Muscle of leg (tissue), 16 donors: ENCODE measurements around the gene SLC12A7. TPM values are rescaled to one million over a fixed set of nuclear protein-coding genes. Genes with fewer than 3 reads are reported as not detected.
A peak's percentile ranks its signal among the peaks of the same experiment; 100 is the strongest.
"Not testable (repeated sequence)": the region's sequence is repeated elsewhere in the genome, so short reads cannot be mapped to it uniquely, and the experiment has no call there.

ENCODE experiments used
- DNase-seq: peaks from one replicate; pipeline ENCODE4 v3.0.0; 2013
- H3K27ac ChIP-seq: one replicate; pipeline ENCODE4 v1.5.1; 2013; ENCODE audit warnings: mild to moderate bottlenecking, low read length, control low read depth
- H3K27me3 ChIP-seq: one replicate; pipeline ENCODE4 v1.6.1; 2013; ENCODE audit warnings: low read length; ENCODE audit not compliant: control insufficient read depth, insufficient read depth
- H3K36me3 ChIP-seq: one replicate; pipeline ENCODE4 v1.6.1; 2013; ENCODE audit warnings: low read length; ENCODE audit not compliant: control insufficient read depth, insufficient read depth
- H3K4me1 ChIP-seq: one replicate; pipeline ENCODE4 v1.6.1; 2013; ENCODE audit warnings: low read length; ENCODE audit not compliant: control insufficient read depth, insufficient read depth
- H3K4me3 ChIP-seq: one replicate; pipeline ENCODE4 v1.5.1; 2013; ENCODE audit warnings: low read length, control low read depth
- H3K9me3 ChIP-seq: replicated peaks from 2 replicates; pipeline ENCODE4 v1.6.1; 2013; ENCODE audit warnings: low read depth, low read length; ENCODE audit not compliant: control insufficient read depth
- WGBS: methylation state at CpG from one replicate; pipeline ENCODE4 v1.1.5; 2013; ENCODE audit warnings: missing lambda C conversion rate; ENCODE audit not compliant: insufficient coverage; 5-methylcytosine and 5-hydroxymethylcytosine counted together
- long read RNA-seq, 11 donors: transcript quantifications; one replicate each; lab custom pipeline, GENCODE V29; 2026
- polyA plus RNA-seq, 8 donors: library from polyadenylated mRNA; unstranded; fragments of 120-200 nt; gene quantifications; one replicate each; pipeline versions ENCODE4 v1.2.1 to v1.2.3, GENCODE V29; 2013; ENCODE audit warnings: inconsistent platforms in 1 of 8, low replicate concordance in 1 of 8; ENCODE audit not compliant: insufficient read length in 8 of 8, insufficient read depth in 1 of 8
- total RNA-seq: library from RNA; stranded (reverse); fragments of 120-200 nt; gene quantifications from one replicate; pipeline ENCODE4 v1.2.4, GENCODE V29; 2013

Gene SLC12A7
- total RNA-seq: 5.5 TPM
- polyA plus RNA-seq: 10 to 100 TPM in 6 of 8 donors, 1 to 10 TPM in 2; 7.0 to 12.5 (median 10.9) TPM
- long read RNA-seq, donor 1: 0 reads
- long read RNA-seq, donor 2: 0 reads
- long read RNA-seq, donor 3, full-length matches to known transcripts: 1 of 1 reads
- long read RNA-seq, donor 3, partial matches to known transcripts: 0 of 1 reads
- long read RNA-seq, donor 3, other reads (novel, unspliced or antisense): 0 of 1 reads
- long read RNA-seq, donor 4, full-length matches to known transcripts: 1 of 1 reads
- long read RNA-seq, donor 4, partial matches to known transcripts: 0 of 1 reads
- long read RNA-seq, donor 4, other reads (novel, unspliced or antisense): 0 of 1 reads
- long read RNA-seq, donor 5, full-length matches to known transcripts: 3 of 3 reads
- long read RNA-seq, donor 5, partial matches to known transcripts: 0 of 3 reads
- long read RNA-seq, donor 5, other reads (novel, unspliced or antisense): 0 of 3 reads
- long read RNA-seq, donor 6: 0 reads
- long read RNA-seq, donor 7, full-length matches to known transcripts: 2 of 2 reads
- long read RNA-seq, donor 7, partial matches to known transcripts: 0 of 2 reads
- long read RNA-seq, donor 7, other reads (novel, unspliced or antisense): 0 of 2 reads
- long read RNA-seq, donor 8: 0 reads
- long read RNA-seq, donor 9: 0 reads
- long read RNA-seq, donor 10: 0 reads
- long read RNA-seq, donor 11: 0 reads

- Histone ChIP-seq H3K27ac (peak within 1 kb of the TSS; percentile 77), H3K36me3 (peaks cover 3% of the 10 kb centered on the region), H3K4me3 (peak within 1 kb of the TSS; percentile 72), H3K27me3 (peaks cover 23% of the 10 kb centered on the region), H3K9me3 (no peaks in the 10 kb centered on the region), H3K4me1 (peaks cover 62% of the 10 kb centered on the region)
- WGBS: under 1% methylated on average over 70 of the region's 79 CpGs
- no peak for DNase-seq
Observed at GRCh38 chr5:1111727-1112289, at the start of gene SLC12A7. SLC12A7 (minus strand) TSS chr5:1112063; CDS start chr5:1111991, 72 bp downstream.

DNA sequence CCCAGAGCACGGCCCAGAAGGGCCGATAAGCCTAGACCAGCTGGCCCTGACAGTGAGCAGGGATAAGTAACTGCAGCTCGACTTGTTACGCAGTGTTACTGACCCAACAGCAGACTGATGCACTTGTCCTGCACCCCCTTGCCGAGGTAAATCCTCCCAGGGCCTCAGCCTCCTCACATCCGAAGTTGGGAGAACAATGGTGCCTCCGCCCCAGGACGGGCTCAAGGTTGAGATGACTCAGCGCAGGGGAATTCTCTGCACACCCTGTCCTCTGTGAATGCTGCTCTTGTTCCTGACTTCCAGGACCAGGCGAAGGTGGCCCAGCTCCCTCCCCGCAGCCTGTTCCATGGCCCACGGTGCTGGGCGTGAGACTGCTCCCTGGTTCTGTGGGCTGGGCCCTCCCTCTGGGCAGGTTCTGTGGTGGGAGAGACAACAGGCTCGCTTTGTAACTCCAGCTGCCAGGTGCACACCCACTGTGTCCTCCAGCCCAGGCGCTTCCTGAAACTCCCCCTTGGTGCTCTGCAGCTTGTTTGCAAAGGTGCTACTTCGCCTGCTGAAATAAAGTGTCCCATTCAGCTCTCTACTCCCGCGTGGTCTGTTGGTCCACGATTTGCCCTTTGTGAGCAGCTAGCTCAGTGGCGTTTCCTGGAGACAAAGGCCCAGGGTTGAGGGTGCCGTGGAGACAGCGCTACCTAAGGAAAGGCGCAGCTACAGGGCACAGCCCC lies 49.4 kb upstream of the SLC12A7 start:
- Histone ChIP-seq H3K27ac (no peak overlapping the region), H3K36me3 (no peaks in the 10 kb centered on the region), H3K4me3 (no peak overlapping the region), H3K9me3 (peaks cover 3% of the 10 kb centered on the region), H3K4me1 (peaks cover 6% of the 10 kb centered on the region), H3K27me3 (peaks cover 43% of the 10 kb centered on the region)
- DNase-seq: no peak
- 82% methylated on average over 22 of the region's 23 CpGs for WGBS

GRCh38 chr5:1159774-1160406 lies 48.0 kb upstream of the SLC12A7 start:
- Histone ChIP-seq H3K4me1 (peaks cover 9% of the 10 kb centered on the region), H3K4me3 (no peak overlapping the region), H3K27ac (no peak overlapping the region), H3K9me3 (peaks cover 3% of the 10 kb centered on the region), H3K27me3 (peaks cover 45% of the 10 kb centered on the region), H3K36me3 (no peaks in the 10 kb centered on the region)
- DNase-seq: no peak
- WGBS: 84% methylated on average over 3 of the region's 4 CpGs

- WGBS: 42% methylated on average over 5 of the region's 11 CpGs
- peaks cover 48% of the 10 kb centered on the region for H3K27me3 ChIP-seq
- no peaks in the 10 kb centered on the region for H3K36me3 ChIP-seq
- no peak for DNase-seq
- peaks cover 3% of the 10 kb centered on the region for H3K9me3 ChIP-seq
- no peak overlapping the region for H3K27ac ChIP-seq
- H3K4me1 ChIP-seq: peaks cover 9% of the 10 kb centered on the region
- no peak overlapping the region for H3K4me3 ChIP-seq
Observed at GRCh38 chr5:1159341-1159675, 47.4 kb upstream of the SLC12A7 start.

- H3K4me1 ChIP-seq: peaks cover 9% of the 10 kb centered on the region
- H3K36me3 ChIP-seq: no peaks in the 10 kb centered on the region
- no peak overlapping the region for H3K27ac ChIP-seq
- 67% methylated on average over 17 of the region's 20 CpGs for WGBS
- no peak overlapping the region for H3K4me3 ChIP-seq
- H3K27me3 ChIP-seq: peaks cover 52% of the 10 kb centered on the region
- DNase-seq: no peak
- H3K9me3 ChIP-seq: peaks cover 3% of the 10 kb centered on the region
Observed at GRCh38 chr5:1158647-1159340, 46.9 kb upstream of the SLC12A7 start.

- H3K4me1 ChIP-seq: peaks cover 12% of the 10 kb centered on the region
- peaks cover 58% of the 10 kb centered on the region for H3K27me3 ChIP-seq
- H3K4me3 ChIP-seq, H3K27ac ChIP-seq, DNase-seq, H3K9me3 ChIP-seq, H3K36me3 ChIP-seq: not testable (repeated sequence)
- 100% methylated on average over 1 of the region's 2 CpGs for WGBS
Observed at GRCh38 chr5:1157461-1157986, 45.7 kb upstream of the SLC12A7 start.

DNA sequence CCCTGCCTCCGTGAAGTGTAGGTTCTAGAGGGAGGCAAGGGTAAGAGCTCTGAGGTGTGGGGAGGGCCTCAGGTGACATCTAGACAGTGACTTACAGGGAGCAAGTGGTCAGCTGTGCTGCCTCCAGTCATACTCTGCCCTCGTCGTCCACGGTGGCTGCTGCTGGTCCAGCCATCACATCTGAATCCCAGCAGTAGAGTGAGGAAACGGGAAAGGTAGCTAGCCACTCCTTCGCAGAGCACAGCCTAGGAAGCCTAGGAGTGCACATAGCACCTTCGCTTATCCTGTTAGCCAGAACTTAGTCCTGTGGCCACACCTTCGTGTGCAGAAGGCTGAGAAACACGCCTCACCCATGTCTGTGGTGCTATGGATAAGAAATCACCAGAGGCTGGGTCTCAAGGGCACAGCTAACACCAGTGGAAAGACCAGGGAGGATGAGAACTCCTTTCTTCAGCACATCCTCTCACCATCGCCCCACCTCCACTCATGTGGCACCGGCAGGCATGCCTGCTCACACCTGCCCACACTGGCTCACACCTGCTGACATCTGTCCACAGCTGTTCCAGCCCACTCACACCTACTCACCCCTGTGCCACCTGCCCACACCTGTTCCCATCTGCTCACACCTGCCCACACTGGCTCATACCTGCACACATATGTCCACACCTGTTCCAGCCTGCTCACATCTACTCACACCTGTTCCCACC lies 45.0 kb upstream of the SLC12A7 start:
- no peak for DNase-seq
- no peak overlapping the region for H3K4me3 ChIP-seq
- peaks cover 60% of the 10 kb centered on the region for H3K27me3 ChIP-seq
- peaks cover 3% of the 10 kb centered on the region for H3K9me3 ChIP-seq
- H3K36me3 ChIP-seq: no peaks in the 10 kb centered on the region
- no peak overlapping the region for H3K27ac ChIP-seq
- 91% methylated on average over 10 of the region's 11 CpGs for WGBS
- H3K4me1 ChIP-seq: peaks cover 12% of the 10 kb centered on the region

DNA sequence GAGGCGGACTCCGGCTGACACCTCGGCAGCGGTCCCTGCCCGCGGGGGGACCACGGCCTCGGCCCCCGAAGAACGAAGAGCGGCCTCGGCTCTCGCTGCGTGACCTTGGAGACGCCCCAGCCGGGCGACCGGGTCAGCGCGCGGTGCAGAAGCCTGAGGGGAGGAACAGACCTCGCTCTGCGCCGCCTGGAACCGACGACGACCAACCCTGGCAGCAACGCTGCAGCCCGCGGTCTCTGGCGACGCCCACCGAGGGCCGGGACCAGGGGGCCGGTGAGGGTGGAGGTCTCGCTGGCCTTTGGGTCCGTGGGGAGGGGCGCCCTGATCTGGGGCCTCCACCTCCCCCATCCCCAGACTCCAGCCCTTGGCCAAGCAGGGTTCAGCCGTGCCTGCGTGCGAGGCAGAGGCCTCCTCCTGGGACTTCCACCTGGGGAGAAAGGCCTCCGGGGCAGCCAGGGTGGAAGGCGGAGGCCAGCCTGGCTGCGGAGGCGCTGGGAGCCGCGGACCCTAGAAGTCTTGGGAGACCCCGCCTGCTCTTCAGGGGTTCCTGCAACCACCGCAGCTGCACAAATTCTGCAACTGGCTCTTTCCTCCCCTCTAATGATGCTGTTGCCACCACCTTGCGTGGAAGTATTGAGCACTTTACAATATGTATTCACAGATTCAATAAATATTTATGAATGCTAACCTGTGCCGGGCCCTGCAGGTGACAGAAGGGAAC lies 44.3 kb upstream of the SLC12A7 start:
- no peak overlapping the region for H3K27ac ChIP-seq
- peaks cover 54% of the 10 kb centered on the region for H3K27me3 ChIP-seq
- H3K4me3 ChIP-seq: no peak overlapping the region
- H3K36me3 ChIP-seq: no peaks in the 10 kb centered on the region
- 12% methylated on average over 39 of the region's 51 CpGs for WGBS
- DNase-seq: no peak
- H3K4me1 ChIP-seq: peaks cover 11% of the 10 kb centered on the region
- peaks cover 3% of the 10 kb centered on the region for H3K9me3 ChIP-seq
